GM23338 (cell line): Measurements from ENCODE around the gene DPPA4. TPM values are rescaled to one million over a fixed set of nuclear protein-coding genes. Genes with fewer than 3 reads are reported as not detected.

Experiments used
- ATAC-seq: fragments of 200-7000 bp; cut with Tn5 transposase; 3 replicates; pipeline ENCODE4 v1.9.1; 2020
- DNase-seq: peaks from one replicate; pipeline ENCODE4 v3.0.0-alpha.2; 2015; ENCODE audit warnings: low spot score
- H2AFZ ChIP-seq: fragments of 200-600 bp; sonication (generic); 2 replicates; pipeline ENCODE4 v1.8.0; 2016; ENCODE audit warnings: antibody characterized with exemption, mild to moderate bottlenecking, moderate library complexity
- H3F3A ChIP-seq: fragments of 200-600 bp; sonication (generic); replicated peaks from 2 replicates; pipeline ENCODE4 v1.8.0; 2017; ENCODE audit warnings: antibody characterized with exemption, mixed run types, low read depth
- H3K27ac ChIP-seq: fragments of 200-600 bp; sonication (generic); 2 replicates; pipeline ENCODE4 v1.6.1; 2016; ENCODE audit warnings: low read depth
- H3K27me3 ChIP-seq: fragments of 200-600 bp; sonication (generic); 2 replicates; pipeline ENCODE4 v1.8.0; 2016; ENCODE audit warnings: mild to moderate bottlenecking, mixed run types, moderate library complexity; ENCODE audit not compliant: insufficient read depth
- H3K36me3 ChIP-seq: fragments of 200-600 bp; sonication (generic); 2 replicates; pipeline ENCODE4 v1.8.0; 2016; ENCODE audit warnings: mild to moderate bottlenecking; ENCODE audit not compliant: insufficient read depth
- H3K4me1 ChIP-seq: fragments of 200-600 bp; sonication (generic); 2 replicates; pipeline ENCODE4 v1.8.0; 2016; ENCODE audit warnings: mild to moderate bottlenecking, moderate library complexity; ENCODE audit not compliant: insufficient read depth
- H3K4me2 ChIP-seq: fragments of 200-600 bp; sonication (generic); 2 replicates; pipeline ENCODE4 v1.7.1; 2017; ENCODE audit warnings: mixed run types
- H3K4me3 ChIP-seq: fragments of 200-600 bp; sonication (generic); 2 replicates; pipeline ENCODE4 v1.6.1; 2016; ENCODE audit warnings: mixed run types
- H3K79me2 ChIP-seq: fragments of 200-600 bp; sonication (generic); replicated peaks from 2 replicates; pipeline ENCODE4 v1.8.0; 2017; ENCODE audit warnings: mild to moderate bottlenecking; ENCODE audit not compliant: insufficient read depth
- H3K9me2 ChIP-seq: fragments of 200-600 bp; sonication (generic); 2 replicates; pipeline ENCODE4 v1.8.0; 2017; ENCODE audit not compliant: insufficient read depth
- H4K20me1 ChIP-seq: fragments of 200-600 bp; sonication (generic); replicated peaks from 2 replicates; pipeline ENCODE4 v1.8.0; 2017; ENCODE audit warnings: mild to moderate bottlenecking; ENCODE audit not compliant: insufficient read depth
- H3K27ac Mint-ChIP-seq: 2 replicates; pipeline ENCODE4 v1.8.0; 2020; ENCODE audit warnings: inconsistent platforms, mild to moderate bottlenecking, moderate library complexity, mixed read lengths
- H3K27me3 Mint-ChIP-seq: 3 replicates; pipeline ENCODE4 v1.8.0; 2022; ENCODE audit warnings: low read depth, mild to moderate bottlenecking, moderate library complexity, mixed read lengths, inconsistent platforms; ENCODE audit not compliant: insufficient read depth, poor library complexity
- H3K36me3 Mint-ChIP-seq: 3 replicates; pipeline ENCODE4 v1.8.0; 2021; ENCODE audit warnings: low read depth, mild to moderate bottlenecking, inconsistent platforms, moderate library complexity, mixed read lengths
- H3K4me1 Mint-ChIP-seq: 3 replicates; pipeline ENCODE4 v1.8.0; 2020; ENCODE audit warnings: mild to moderate bottlenecking, inconsistent platforms, mixed read lengths
- H3K4me3 Mint-ChIP-seq: 3 replicates; pipeline ENCODE4 v1.8.0; 2021; ENCODE audit warnings: moderate library complexity, mild to moderate bottlenecking, inconsistent platforms, mixed read lengths
- H3K9me3 Mint-ChIP-seq: 3 replicates; pipeline ENCODE4 v1.8.0; 2020; ENCODE audit warnings: moderate library complexity, mild to moderate bottlenecking, inconsistent platforms, mixed read lengths
- CREB1 ChIP-seq: fragments of 250-450 bp; sonication (Bioruptor Pico); IDR thresholded peaks from 2 replicates; pipeline ENCODE4 v1.5.0; 2020; ENCODE audit warnings: low read depth, mild to moderate bottlenecking, moderate library complexity
- ETS1 ChIP-seq: IDR thresholded peaks from 2 replicates; pipeline ENCODE4 v1.6.1; 2016; ENCODE audit warnings: antibody characterized with exemption
- EZH2phosphoT487 ChIP-seq: fragments of 200-600 bp; sonication (generic); IDR thresholded peaks from one replicate; pipeline ENCODE4 v1.8.1; 2018; ENCODE audit warnings: antibody characterized with exemption; ENCODE audit not compliant: unreplicated experiment
- JUNB ChIP-seq: IDR thresholded peaks from one replicate; pipeline ENCODE4 v1.6.1; 2016; ENCODE audit warnings: antibody characterized with exemption; ENCODE audit not compliant: unreplicated experiment
- NANOG ChIP-seq: IDR thresholded peaks from 2 replicates; pipeline ENCODE4 v1.6.1; 2016; ENCODE audit warnings: antibody characterized with exemption, borderline replicate concordance
- POLR2AphosphoS5 ChIP-seq: IDR thresholded peaks from 2 replicates; pipeline ENCODE4 v1.6.1; 2016; ENCODE audit warnings: antibody characterized with exemption, low read depth
- REST ChIP-seq: IDR thresholded peaks from one replicate; pipeline ENCODE4 v1.6.1; 2018; ENCODE audit warnings: antibody characterized with exemption; ENCODE audit not compliant: unreplicated experiment
- STAT1 ChIP-seq: IDR thresholded peaks from one replicate; pipeline ENCODE4 v1.6.1; 2016; ENCODE audit warnings: antibody characterized with exemption; ENCODE audit not compliant: unreplicated experiment
- ZNF114 ChIP-seq: fragments of 250-450 bp; sonication (Bioruptor Pico); IDR thresholded peaks from 2 replicates; pipeline ENCODE4 v1.5.0; 2020; ENCODE audit warnings: mild to moderate bottlenecking, moderate library complexity
- ZNF462 ChIP-seq: fragments of 250-450 bp; sonication (Bioruptor Pico); IDR thresholded peaks from 2 replicates; pipeline ENCODE4 v1.5.0; 2020; ENCODE audit warnings: mild to moderate bottlenecking, moderate library complexity
- polyA plus RNA-seq: library from polyadenylated mRNA; unstranded; fragments of >200 nt; fragmentation: Nextera tagmentation; extraction: Ambion mirVana; gene quantifications from 2 replicates; pipeline ENCODE4 v1.2.1, GENCODE V29; 2016
- total RNA-seq: library from RNA; depleted of rRNA; stranded (reverse); fragments of >200 nt; shearing (Covaris generic); gene quantifications from 2 replicates; pipeline ENCODE4 v1.2.3, GENCODE V29; 2014

DPPA4 gene
- total and polyA plus RNA-seq, 2 experiments from 2014 or later = 546 to 878 TPM

- no peak overlapping the region for H3K4me3 Mint-ChIP-seq
- H3K4me1 ChIP-seq = peaks cover 51% of the 10 kb centered on the region
- H3K4me2 ChIP-seq = no peak overlapping the region
- ATAC-seq (no peak), DNase-seq (no peak)
- no peak overlapping the region for H3K4me3 ChIP-seq
- no peak overlapping the region for H3K27ac ChIP-seq
- peaks cover 9% of the 10 kb centered on the region for H3K27me3 Mint-ChIP-seq
- H2AFZ ChIP-seq = no peak overlapping the region
- H3F3A ChIP-seq = no peaks in the 10 kb centered on the region; the same call in 1 of the 2 replicates
- TF ChIP-seq ETS1 (no peak), REST (no peak), NANOG (no peak), CREB1 (CRISPR knock-in tag) (no peak), POLR2AphosphoS5 (no peak), STAT1 (no peak), ZNF462 (no peak), ZNF114 (CRISPR knock-in tag) (no peak), JUNB (no peak), EZH2phosphoT487 (no peak)
- no peak overlapping the region for H3K27ac Mint-ChIP-seq
- H3K36me3 Mint-ChIP-seq = peaks cover 52% of the 10 kb centered on the region
- H3K4me1 Mint-ChIP-seq = peaks cover 59% of the 10 kb centered on the region
- H4K20me1 ChIP-seq = no peaks in the 10 kb centered on the region
- peaks cover 32% of the 10 kb centered on the region for H3K79me2 ChIP-seq
- H3K36me3 ChIP-seq = no peaks in the 10 kb centered on the region; the same call in 1 of the 2 replicates
- H3K9me3 Mint-ChIP-seq = no peaks in the 10 kb centered on the region
- H3K9me2 ChIP-seq = no peaks in the 10 kb centered on the region
- no peaks in the 10 kb centered on the region for H3K27me3 ChIP-seq
These were observed 13.9 kb upstream of the DPPA4 start for GRCh38 chr3:109351231-109351630.
